CD4-positive, alpha-beta T cell (primary cell): ENCODE results near the gene AUTS2. TPM values are rescaled to one million over a fixed set of nuclear protein-coding genes. Genes with fewer than 3 reads are reported as not detected.

Experiments used
- ATAC-seq: fragments of 200-7000 bp; cut with Tn5 transposase; one replicate; pipeline ENCODE4 v1.10.0; 2022; ENCODE audit warnings: mild to moderate bottlenecking; ENCODE audit not compliant: poor library complexity
- CTCF ChIA-PET: fragments of 350-600 bp; sonication (Branson Sonifier 250); formaldehyde crosslinking; loops from one replicate; lab custom pipeline; 2021; ENCODE audit warnings: antibody characterized with exemption, inconsistent platforms; lab: Charles Lee
- POLR2A ChIA-PET: fragments of 350-600 bp; sonication (Branson Sonifier 250); formaldehyde crosslinking; loops from one replicate; lab custom pipeline; 2021; ENCODE audit warnings: antibody characterized with exemption, inconsistent platforms; lab: Charles Lee
- DNase-seq, 14 experiments: peaks; one replicate each; pipeline ENCODE4 v3.0.0-alpha.2; 2013 to 2020; ENCODE audit warnings: mixed read lengths in 2 of 14
- H3K27ac ChIP-seq, 2 donors: one replicate each; pipeline versions ENCODE4 v1.5.1 to v1.7.0; 2013; ENCODE audit warnings: low read length in 2 of 2, low read depth in 1 of 2, mild to moderate bottlenecking in 1 of 2
- H3K27me3 ChIP-seq, 2 experiments: 1 replicate in 1 of 2; 2 replicates in 1 of 2; pipeline versions ENCODE4 v1.6.1 to v1.7.0; 2013; ENCODE audit warnings: low read length in 2 of 2, control low read depth in 1 of 2, mild to moderate bottlenecking in 1 of 2, moderate library complexity in 1 of 2; ENCODE audit not compliant: insufficient read depth in 2 of 2, control insufficient read depth in 1 of 2
- H3K36me3 ChIP-seq: one replicate; pipeline ENCODE4 v1.6.1; 2013; ENCODE audit warnings: low read length, control low read depth; ENCODE audit not compliant: insufficient read depth
- H3K4me1 ChIP-seq: one replicate; pipeline ENCODE4 v1.6.1; 2013; ENCODE audit warnings: low read length, control low read depth; ENCODE audit not compliant: insufficient read depth
- H3K4me3 ChIP-seq: one replicate; pipeline ENCODE4 v1.5.1; 2013; ENCODE audit warnings: mild to moderate bottlenecking, low read length, moderate library complexity
- H3K9me3 ChIP-seq, 2 experiments: 1 replicate in 1 of 2; 2 replicates in 1 of 2; pipeline versions ENCODE4 v1.6.1 to v1.7.0; 2013; ENCODE audit warnings: low read length in 2 of 2, mild to moderate bottlenecking in 2 of 2, control low read depth in 1 of 2, moderate library complexity in 1 of 2; ENCODE audit not compliant: control insufficient read depth in 1 of 2, insufficient read depth in 1 of 2
- H3K27ac Mint-ChIP-seq: one replicate; pipeline ENCODE4 v1.8.0; 2020; ENCODE audit warnings: mixed read lengths
- H3K27me3 Mint-ChIP-seq: one replicate; pipeline ENCODE4 v1.8.0; 2021; ENCODE audit warnings: mixed read lengths
- H3K36me3 Mint-ChIP-seq: one replicate; pipeline ENCODE4 v1.8.0; 2021; ENCODE audit warnings: low read depth, mixed read lengths
- H3K4me1 Mint-ChIP-seq: one replicate; pipeline ENCODE4 v1.8.0; 2021; ENCODE audit warnings: low read depth, mixed read lengths
- H3K4me3 Mint-ChIP-seq: one replicate; pipeline ENCODE4 v1.8.0; 2020; ENCODE audit warnings: mild to moderate bottlenecking, mixed read lengths
- H3K9me3 Mint-ChIP-seq: one replicate; pipeline ENCODE4 v1.8.0; 2020; ENCODE audit warnings: mixed read lengths
- intact Hi-C, 2 experiments: fragments of 100-400 bp; cut with DNase I in 1 of 2; cut with micrococcal nuclease in 1 of 2; formaldehyde crosslinking; loops; one replicate each; pipeline versions ENCODE4 v1.15.1 to v1.9.0; 2023 to 2025; cut with DNase I, micrococcal nuclease
- total RNA-seq, 174 experiments: library from RNA in 2 of 174; stranded (reverse) in 2 of 174; gene quantifications; one replicate each; pipeline ENCODE4 v1.2.3 and lab custom pipeline; 2021 to 2026
- TF ChIP-seq, protein P1 (sequence below): fragments of 200-600 bp; IDR thresholded peaks from one replicate; pipeline ENCODE4 v1.8.0; 2022; ENCODE audit warnings: antibody characterized with exemption, mild to moderate bottlenecking

AUTS2 gene
- total RNA-seq, 2 experiments from 2014 or later: 43.6 to 47.6 TPM

DNA sequence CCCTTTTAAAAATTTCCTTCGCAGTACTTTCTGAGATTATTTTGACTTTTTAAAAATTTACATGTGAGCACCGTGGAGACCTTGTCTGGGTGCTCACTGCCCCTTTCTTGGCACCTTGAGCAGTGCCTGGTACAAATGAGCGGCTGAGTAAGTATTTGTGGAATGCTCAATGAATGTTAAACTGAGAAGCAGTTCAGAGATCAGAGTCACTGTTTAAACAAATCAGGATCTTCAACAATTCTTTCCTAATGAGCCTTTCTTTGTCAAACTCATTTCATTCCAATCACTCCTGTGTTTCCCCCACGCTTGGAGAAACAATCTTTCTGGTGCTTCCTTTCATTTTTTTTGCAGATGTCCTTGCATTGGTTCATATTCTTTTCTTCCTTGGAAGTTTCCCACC lies 922.3 kb downstream of the AUTS2 start:
- Histone ChIP-seq H3K27ac (no peak overlapping the region), H3K36me3 (no peaks in the 10 kb centered on the region), H3K9me3 (no peaks in the 10 kb centered on the region), H3K27me3 (no peaks in the 10 kb centered on the region), H3K4me3 (no peak overlapping the region), H3K4me1 (no peaks in the 10 kb centered on the region)
- no peak overlapping the region for H3K27ac Mint-ChIP-seq
- DNase-seq: no peak
- no peaks in the 10 kb centered on the region for H3K36me3 Mint-ChIP-seq
- ChIA-PET CTCF (no interaction called here), POLR2A (no interaction called here)
- intact Hi-C loops: no loop called here
- TF ChIP-seq, protein P1, sequence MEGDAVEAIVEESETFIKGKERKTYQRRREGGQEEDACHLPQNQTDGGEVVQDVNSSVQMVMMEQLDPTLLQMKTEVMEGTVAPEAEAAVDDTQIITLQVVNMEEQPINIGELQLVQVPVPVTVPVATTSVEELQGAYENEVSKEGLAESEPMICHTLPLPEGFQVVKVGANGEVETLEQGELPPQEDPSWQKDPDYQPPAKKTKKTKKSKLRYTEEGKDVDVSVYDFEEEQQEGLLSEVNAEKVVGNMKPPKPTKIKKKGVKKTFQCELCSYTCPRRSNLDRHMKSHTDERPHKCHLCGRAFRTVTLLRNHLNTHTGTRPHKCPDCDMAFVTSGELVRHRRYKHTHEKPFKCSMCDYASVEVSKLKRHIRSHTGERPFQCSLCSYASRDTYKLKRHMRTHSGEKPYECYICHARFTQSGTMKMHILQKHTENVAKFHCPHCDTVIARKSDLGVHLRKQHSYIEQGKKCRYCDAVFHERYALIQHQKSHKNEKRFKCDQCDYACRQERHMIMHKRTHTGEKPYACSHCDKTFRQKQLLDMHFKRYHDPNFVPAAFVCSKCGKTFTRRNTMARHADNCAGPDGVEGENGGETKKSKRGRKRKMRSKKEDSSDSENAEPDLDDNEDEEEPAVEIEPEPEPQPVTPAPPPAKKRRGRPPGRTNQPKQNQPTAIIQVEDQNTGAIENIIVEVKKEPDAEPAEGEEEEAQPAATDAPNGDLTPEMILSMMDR: no peak
- H3K4me1 Mint-ChIP-seq: no peaks in the 10 kb centered on the region
- no peak overlapping the region for H3K4me3 Mint-ChIP-seq
- H3K27me3 Mint-ChIP-seq: no peaks in the 10 kb centered on the region
- H3K9me3 Mint-ChIP-seq: no peaks in the 10 kb centered on the region
- no peak for ATAC-seq

DNA sequence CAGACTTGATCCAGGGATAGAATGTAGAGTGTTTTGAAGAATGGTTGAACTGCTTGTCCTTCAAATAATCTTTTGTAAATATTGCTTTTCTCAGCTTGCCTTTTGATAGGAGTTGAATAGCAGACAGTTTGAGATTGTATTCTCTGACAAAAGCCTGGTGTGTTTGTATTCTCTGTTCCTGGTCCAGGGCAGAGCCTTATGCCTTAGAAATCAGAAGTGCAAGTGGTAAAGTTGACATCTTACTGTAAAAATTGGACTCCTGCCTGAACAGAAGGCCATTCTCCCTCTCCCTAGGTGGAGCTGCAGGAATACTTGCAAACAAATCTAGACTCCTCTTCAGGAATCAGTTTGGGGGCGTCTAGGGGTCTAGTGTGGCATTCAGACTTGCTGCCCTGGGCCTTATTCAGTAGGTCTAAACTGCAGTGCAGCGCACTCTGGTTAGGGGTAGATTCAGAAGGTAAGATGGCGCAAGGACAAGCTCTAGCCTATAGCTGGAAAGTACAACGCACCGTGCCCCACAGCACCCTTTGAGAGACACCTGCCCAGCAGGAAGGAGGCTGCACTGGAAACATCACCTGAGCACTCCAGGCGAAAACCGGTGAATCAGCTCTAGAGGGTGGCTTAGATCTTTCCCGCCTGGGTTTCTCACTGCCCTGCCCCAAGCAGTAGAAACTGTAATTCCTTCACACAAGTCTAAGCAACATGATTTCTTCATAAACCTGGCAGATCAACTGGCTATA lies 925.1 kb downstream of the AUTS2 start:
- no peak for ATAC-seq
- CTCF ChIA-PET: no interaction called here

DNA sequence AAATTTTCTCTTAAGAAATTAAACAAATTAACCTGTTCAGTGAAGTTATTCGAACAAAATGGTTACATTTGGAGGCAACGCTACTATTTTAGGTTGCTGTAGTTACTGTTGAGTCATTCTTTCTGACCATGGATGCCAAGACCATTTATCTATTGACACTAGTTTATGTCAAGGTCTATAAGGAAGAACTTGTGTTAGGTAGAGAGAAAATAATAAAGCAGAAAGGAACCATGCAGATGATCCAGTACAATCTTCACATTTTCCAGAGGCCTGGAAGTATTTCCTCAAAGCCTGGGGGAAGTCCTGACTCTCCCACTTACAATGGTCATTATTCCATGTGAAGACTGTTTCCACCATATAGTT lies 925.7 kb downstream of the AUTS2 start:
- ATAC-seq: no peak
- Histone ChIP-seq H3K9me3 (no peaks in the 10 kb centered on the region), H3K36me3 (no peaks in the 10 kb centered on the region), H3K27ac (no peak overlapping the region), H3K27me3 (no peaks in the 10 kb centered on the region), H3K4me3 (no peak overlapping the region), H3K4me1 (no peaks in the 10 kb centered on the region)
- intact Hi-C loops: no loop called here
- no peaks in the 10 kb centered on the region for H3K4me1 Mint-ChIP-seq
- TF ChIP-seq, protein P1: no peak
- no peak overlapping the region for H3K27ac Mint-ChIP-seq
- POLR2A ChIA-PET: no interaction called here
- H3K4me3 Mint-ChIP-seq: no peak overlapping the region
- CTCF ChIA-PET: no interaction called here
- DNase-seq: no peak
- H3K27me3 Mint-ChIP-seq: no peaks in the 10 kb centered on the region
- H3K9me3 Mint-ChIP-seq: no peaks in the 10 kb centered on the region
- no peaks in the 10 kb centered on the region for H3K36me3 Mint-ChIP-seq

More for the DNA sequence above, 925.1 kb downstream of the AUTS2 start:
- no peak overlapping the region for H3K4me3 ChIP-seq
- no peaks in the 10 kb centered on the region for H3K27me3 ChIP-seq
- H3K4me1 ChIP-seq: no peaks in the 10 kb centered on the region
- no peaks in the 10 kb centered on the region for H3K27me3 Mint-ChIP-seq
- intact Hi-C loops: no loop called here
- no peaks in the 10 kb centered on the region for H3K36me3 ChIP-seq
- no peaks in the 10 kb centered on the region for H3K36me3 Mint-ChIP-seq
- no peak overlapping the region for H3K27ac ChIP-seq
- POLR2A ChIA-PET: no interaction called here
- TF ChIP-seq, protein P1: no peak
- no peak overlapping the region for H3K27ac Mint-ChIP-seq
- H3K4me1 Mint-ChIP-seq: no peaks in the 10 kb centered on the region
- no peaks in the 10 kb centered on the region for H3K9me3 Mint-ChIP-seq
- H3K4me3 Mint-ChIP-seq: no peak overlapping the region
- no peaks in the 10 kb centered on the region for H3K9me3 ChIP-seq
- DNase-seq: no peak
